COR-L47 (cell line): ENCODE results near the gene RAP1GAP.
"Not testable (repeated sequence)": the region's sequence is repeated elsewhere in the genome, so short reads cannot be mapped to it uniquely, and the experiment has no call there.

ENCODE experiments used
- DNase-seq: peaks from one replicate; lab custom pipeline; 2025; lab: John Stamatoyannopoulos, UW

RAP1GAP gene

DNA sequence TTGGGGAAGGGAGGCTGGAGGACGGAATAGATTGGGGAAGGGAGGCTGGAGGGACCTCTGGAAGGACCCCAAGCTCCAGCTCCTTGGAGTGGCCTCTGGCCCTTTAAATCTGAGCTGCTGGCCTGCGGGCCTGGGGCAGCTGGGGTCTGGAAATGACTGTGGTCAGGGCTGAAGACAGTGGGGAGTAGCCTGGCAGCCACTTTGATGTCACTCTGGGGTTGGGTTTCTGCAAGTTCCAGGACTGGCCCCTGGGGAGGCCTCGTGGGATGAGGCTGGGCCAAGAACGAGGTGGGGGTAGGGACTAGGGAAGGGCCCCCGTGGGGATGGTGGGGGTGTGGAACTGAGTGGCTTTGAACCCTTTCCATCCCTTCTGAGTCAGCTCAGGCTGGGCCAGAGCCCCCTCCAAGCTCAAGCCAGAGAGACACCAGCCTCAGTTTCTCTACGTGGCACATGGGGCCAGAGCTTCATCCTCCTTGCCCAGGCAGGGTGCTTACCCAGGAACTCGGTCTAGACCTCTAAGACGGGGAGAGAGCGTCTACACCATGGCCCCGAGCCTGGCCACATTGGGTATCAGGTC is 100.3 kb downstream of the RAP1GAP start:
- no peak for DNase-seq

DNA sequence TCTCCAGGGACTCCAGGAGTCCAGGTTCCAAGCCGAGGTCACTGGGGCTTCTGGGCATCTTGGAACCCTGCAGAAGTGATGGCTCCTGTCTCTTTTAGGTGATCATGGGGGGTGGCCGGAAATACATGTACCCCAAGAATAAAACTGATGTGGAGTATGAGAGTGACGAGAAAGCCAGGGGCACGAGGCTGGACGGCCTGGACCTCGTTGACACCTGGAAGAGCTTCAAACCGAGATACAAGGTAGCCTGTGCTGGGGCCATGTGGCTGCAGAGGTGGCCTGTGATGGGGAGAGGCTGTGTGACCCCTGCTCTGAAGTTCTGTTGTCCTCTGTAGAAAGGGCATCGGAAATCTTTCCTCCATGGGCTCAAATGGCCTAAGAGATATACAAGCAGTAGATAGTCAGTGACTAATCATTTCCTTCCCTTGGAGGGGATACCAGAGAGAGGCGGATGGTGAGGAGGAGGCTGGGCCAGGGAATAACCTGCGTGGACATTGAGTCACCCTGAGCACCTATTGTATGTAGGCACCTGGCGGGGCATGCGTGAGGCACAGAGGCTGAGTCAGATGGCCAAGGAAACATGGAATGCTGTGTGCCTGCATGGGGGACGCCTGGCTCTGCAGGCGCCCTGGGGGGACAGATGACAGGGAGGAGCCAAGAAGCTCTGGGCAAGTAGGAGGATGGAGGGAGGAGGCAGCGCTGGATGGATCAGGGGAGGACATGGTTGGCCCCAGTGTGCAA is 101.0 kb downstream of the RAP1GAP start:
- no peak for DNase-seq

DNA sequence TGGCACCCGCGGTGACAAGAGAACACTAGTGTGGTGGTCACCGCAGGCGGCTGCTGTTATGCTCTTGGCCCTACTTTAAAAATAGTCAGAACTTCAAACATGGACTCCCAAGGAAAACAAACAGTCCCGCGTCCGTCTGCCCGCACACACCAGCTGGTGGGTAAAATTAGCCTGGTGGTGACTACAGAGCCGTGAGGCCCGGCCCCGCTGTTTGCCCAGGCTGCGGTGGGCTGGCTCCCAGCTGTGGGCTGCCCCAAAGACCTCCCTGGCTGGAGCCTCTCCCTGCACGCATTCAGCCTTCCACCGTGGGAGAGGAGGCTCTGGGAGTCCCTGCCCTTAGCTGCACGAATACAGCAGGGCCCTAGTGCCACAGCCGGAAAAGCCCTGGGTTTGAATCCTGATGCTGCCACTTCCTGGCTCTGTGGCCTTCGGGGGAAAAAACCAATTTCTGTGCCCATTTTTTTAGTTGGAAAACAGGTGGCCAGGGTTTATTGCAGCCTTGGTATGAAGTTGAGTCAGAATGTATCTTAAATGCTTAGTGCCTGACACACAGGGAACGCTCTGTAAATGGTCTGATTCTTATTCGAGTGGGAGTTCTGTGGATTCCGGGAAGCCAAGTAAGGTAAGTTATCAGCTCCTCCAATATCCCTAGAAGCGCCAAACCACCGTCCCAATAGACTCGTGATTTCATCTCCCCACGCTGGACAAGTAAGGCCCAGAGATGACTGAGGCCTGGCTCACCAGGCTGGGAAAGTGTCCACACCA is 101.7 kb downstream of the RAP1GAP start:
- no peak for DNase-seq

DNA sequence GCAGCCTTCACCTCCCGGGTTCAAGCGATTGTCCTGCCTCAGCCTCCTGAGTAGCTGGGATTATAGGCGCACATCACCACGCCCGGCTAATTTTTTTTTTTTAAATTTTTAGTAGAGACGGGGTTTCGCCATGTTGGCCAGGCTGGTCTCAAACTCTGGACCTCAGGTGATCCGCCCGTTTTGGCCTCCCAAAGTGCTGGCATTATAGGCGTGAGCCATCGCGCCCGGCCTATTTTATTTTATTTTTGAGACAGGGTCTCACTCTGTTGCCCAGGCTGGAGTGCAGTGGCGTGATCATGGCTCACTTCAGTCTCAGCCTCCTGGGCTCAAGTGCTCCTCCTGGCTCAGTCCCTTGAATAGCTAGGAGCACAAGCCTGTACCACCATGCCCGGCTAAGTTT is 102.8 kb downstream of the RAP1GAP start:
- DNase-seq: not testable (repeated sequence)

DNA sequence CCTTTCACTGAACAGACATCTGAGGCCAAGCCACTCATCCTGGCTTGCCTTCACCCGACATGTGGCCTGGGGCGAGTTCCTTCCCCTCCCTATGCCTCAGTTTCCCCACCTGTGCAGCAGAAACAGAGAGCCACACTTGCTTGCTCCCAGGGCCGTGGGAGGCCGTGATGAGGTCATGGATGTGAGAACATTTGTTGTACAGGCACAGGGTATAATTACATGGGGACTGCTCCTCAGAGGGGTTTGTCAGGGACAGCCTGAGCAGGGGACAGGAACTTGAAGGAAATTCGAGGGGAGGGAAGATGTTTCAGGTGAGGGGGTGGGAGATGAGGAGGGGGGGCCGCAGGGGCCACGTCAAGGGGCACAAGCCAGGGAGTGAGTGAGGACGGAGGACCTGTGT is 103.9 kb downstream of the RAP1GAP start:
- DNase-seq: no peak

DNA sequence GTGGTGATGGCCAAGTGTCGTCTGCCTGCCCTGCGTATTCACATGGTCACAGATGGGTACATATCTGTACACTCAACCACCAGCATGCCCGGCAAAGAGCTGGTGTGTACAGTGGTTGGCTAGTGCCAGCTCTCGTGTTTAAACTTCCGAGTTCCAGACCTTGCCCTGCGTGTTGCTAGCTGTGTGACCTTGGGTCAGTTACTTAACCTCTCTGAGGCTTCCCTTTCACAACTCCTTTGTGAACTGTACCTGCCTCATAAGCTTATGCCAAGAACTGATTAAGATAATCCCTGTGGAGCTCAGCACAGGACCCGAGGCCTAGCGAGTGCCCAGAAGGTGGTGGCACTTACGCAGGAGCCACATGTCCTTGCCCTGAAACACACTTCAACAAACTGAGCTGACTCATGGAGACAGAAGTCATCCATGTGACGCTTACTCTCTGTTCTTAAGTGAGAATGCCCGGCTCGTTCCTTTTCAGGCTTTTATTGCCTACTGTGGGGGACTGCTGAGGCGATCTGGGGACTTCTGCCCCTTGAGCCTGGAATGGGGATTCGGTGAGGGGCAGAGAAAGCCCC is 104.5 kb downstream of the RAP1GAP start:
- no peak for DNase-seq

DNA sequence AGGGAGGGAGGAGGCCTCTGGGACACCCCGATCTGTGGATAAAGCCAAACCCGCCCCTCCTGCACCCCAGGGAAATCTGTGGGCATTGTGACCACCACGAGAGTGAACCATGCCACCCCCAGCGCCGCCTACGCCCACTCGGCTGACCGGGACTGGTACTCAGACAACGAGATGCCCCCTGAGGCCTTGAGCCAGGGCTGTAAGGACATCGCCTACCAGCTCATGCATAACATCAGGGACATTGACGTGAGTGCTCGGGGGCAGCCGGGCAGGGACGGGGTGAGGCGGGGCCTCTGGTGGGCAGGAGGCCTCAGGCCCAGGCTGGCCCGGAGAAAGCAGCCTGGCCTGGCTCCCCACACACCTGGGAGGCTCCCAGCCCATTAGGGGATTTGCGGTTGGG is 105.2 kb downstream of the RAP1GAP start:
- no peak for DNase-seq

DNA sequence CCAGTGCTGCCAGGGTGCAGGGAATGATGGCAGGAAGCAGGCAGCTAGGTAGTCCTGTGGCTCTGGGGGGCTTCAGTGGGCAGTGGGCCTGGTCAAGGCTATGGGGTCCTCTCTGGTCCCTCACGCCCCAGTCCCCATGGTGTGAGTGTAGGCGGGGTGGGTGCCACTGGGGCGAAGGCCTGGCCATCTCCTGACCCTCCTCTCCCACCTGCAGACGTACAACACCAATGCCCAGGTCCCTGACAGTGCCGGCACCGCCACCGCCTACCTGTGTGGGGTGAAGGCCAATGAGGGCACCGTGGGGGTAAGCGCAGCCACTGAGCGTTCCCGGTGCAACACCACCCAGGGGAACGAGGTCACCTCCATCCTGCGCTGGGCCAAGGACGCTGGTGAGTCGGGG is 106.3 kb downstream of the RAP1GAP start:
- DNase-seq: no peak

DNA sequence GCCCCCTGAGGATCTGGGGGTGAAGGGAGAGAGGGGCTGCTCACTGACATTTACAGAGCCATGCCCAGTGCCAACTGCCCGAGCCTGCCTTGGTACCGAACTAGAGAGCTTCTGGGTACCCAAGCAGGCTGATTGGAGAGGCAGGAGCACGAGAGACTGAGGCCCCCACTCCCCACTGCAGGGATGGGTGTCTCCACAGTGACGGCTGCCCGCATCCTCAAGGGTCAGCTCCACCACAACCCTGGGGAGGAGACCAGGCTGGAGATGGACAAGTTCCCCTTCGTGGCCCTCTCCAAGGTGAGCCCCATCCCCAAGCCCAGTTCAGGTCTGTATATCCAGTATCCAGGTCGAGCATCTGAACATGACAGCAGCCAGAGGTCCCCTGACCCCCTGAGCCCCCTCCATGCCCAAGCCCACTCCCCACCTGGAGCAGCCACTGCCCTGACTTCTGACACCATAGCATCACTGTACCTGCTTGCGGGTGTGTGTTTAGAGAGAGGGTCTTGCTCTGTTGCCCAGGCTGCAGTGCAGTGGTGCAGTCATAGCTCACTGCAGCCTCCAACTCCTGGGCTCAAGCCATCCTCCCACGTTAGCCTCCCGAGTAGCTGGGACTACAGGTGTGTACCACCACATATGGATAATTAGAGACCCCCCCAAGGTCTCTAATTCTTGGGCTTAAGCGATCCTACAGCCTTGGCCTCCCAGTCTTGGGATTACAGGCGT is 108.1 kb downstream of the RAP1GAP start:
- no peak for DNase-seq

DNA sequence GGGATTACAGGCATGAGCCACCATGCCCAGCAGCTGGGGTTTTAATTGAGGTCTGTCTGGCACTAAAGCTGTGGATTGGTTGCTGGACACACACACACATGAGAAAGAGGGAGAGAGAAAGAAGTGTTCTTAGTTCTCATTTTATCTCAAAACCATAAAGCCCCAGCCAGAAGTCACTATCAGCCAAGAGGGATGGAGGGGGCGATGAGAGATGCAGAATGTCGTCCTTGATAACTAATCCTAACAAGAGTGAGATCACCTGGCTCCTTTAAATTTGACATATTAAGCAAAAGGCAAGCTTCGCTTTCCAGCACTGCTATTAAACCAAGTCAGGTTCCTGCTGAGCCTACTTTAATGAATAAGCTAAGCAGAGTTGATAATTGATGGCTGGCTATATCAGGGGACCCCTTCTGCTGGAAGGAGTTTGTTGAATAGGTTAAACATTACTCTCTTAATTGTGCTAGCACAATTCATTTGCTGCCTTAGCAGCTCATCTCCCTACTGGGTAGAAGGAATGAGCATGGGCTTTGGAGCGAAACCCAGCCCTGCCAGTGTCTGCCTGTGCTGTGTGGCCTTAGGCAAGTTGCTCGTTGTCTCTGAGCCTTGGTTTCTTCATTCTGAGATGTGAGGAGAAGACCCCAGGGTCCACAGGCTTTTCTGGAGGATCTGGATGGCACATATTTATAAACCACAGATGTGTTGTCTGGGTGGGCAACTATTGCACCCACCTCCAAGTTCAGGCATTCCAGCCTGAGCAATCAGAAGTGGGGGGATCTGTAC is 109.2 kb downstream of the RAP1GAP start:
- DNase-seq: no peak

DNA sequence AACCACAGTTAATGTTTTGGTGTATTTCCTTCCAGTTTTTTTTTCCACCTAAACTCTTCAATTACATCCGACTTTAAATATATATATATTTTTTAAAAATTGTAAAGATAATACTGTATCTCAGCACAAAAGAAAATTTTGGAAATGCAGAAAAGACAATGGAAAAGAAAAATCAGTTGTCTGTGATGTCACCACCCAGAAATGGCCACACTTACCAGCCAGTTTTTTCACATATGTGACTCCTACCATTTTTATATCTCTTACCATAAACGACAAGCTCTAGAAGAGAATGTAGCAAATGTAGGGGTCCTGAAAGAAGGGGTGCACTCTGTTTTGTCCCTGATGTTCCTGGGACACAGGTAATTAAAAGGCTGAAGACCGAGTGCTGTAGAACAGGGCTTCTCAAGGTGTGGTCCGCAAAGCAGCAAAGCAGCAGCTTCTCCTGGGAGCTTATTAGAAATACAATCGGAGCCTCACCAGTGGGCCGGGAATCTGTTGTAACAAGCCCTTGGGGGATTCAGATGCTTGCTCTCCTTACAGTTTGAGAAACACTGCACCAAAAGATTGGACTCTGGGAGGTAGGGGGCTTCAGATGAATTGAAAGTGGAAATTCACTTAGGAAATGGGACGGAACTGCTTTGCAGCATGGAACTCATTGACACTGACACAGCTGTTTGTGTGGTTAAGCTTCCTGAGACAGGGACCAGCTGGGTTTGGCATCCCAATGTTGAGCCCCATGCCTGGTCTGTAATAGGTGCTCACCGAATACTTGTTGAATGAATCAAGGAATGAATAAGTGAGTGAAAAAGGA is 115.8 kb downstream of the RAP1GAP start:
- DNase-seq: no peak

DNA sequence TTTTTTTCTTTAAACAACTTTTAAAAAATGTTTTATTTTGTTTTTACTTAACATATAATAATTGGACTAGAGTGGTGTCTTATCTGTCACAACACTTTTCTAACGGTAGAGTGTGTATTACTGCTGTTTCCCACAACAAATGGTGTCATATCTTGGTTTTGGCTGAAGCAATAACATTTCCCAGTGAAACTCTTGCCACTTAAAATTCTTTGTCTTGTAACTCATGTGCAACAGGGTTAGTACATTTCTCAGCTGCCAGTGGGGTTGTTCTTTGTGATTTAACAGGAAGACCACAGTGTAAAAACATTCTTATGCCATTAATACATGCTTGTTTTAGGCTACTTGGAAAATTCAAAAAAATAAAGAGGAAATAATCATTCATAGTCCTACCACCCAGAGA is 116.4 kb downstream of the RAP1GAP start:
- no peak for DNase-seq

DNA sequence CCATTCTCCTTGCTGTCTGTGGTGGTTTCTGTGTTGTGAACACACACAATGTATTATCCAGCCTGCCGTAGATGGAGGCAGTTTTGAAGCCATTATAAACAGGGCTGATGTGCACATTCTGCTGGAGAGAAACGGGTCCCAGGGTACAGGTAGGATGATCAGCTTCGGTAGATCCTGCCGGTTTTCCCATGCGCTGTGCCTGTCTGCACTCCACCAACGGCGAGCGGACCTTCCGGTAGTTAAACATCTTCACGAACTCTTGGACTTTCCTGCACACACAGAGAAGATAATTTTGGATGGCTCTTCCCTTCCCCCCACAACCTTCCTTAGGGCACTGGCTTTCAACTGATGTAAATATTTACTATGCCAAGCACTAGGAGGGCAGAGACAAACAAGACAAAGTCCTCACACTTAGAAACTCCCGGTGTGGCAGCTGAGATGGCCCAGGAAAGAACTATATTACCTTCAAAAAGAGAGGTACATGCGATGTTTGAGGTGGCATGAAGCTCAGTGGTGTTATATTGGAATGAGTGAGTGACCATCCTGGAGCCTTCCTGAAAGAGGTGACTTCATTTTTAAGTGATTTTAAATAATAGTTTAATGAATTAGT is 118.2 kb downstream of the RAP1GAP start:
- no peak for DNase-seq

DNA sequence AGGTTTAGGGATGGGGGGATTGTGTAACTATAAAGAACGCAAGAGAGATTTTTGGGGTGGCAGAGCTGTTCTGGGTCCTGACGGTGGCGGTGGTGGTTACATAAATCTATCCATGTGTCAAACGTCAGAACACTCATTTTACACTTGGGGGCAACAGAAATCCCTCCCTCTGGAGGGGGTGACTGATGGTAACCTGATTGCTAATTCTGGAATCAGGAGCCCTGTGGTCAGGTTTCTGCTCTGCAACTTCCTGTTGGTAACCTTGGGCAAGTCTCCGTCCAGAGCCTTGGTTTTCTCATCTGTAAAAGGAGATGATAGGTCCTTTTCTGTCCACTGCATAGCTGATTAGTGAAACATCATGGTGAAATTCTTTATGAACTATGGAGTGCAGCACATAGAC is 119.1 kb downstream of the RAP1GAP start:
- DNase-seq: no peak

DNA sequence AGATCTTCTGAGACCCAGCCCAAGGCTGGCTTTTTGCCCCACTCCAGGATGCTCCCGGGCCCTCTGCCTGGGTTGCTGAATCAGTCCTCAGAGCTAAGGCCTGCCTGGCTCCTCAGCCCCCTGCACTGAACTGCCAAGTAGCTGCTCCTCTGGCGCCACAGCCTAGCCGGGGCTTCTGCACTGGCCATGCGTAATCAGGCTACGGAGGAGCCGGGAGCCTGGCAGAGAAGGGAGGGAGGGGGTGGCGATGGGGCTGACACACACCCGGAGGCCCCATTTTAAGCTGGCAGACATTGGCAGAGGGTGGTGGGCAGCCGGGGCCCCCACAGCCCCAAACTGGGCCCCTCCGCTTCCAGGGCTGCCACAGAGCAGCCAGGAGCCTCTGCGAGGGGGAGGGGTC is 121.3 kb downstream of the RAP1GAP start:
- no peak for DNase-seq
